Endothelial cell of umbilical vein (primary cell): ENCODE data around the gene KCNIP1. TPM values are rescaled to one million over a fixed set of nuclear protein-coding genes. Genes with fewer than 3 reads are reported as not detected.

ENCODE experiments used
- BruUV-seq: library from RNA; stranded (reverse); fragments of 400-500 nt; replicated peaks from 2 replicates; lab custom pipeline; 2021; lab: Mats Ljungman, UMichigan
- CTCF ChIA-PET: fragments of 300-600, 350-600 bp; sonication (Branson Sonifier 250); formaldehyde crosslinking; loops from one replicate; lab custom pipeline; 2021; ENCODE audit warnings: antibody characterized with exemption, inconsistent platforms; lab: Charles Lee
- POLR2A ChIA-PET: fragments of 300-600, 350-600 bp; sonication (Branson Sonifier 250); formaldehyde crosslinking; loops from one replicate; lab custom pipeline; 2021; ENCODE audit warnings: antibody characterized with exemption, inconsistent platforms; lab: Charles Lee
- DNase-seq: peaks from one replicate; pipeline ENCODE4 v3.0.0-alpha.2; 2011; ENCODE audit warnings: low read depth, low spot score
- FAIRE-seq: peaks from 2 replicates; lab custom pipeline; 2011; peaks lifted over from hg19 to GRCh38; lab: Jason Lieb, UNC
- H2AFZ ChIP-seq: 2 replicates; pipeline ENCODE4 v1.6.0; 2012; ENCODE audit warnings: low read depth, low read length, control low read depth, inconsistent platforms
- H3K27ac ChIP-seq: 2 replicates; pipeline ENCODE4 v1.5.1; 2011; ENCODE audit warnings: low read depth, mild to moderate bottlenecking, control low read depth, low read length, moderate library complexity; ENCODE audit not compliant: insufficient read depth
- H3K27me3 ChIP-seq, 2 experiments: 2 replicates each; pipeline versions ENCODE4 v1.6.0 to v1.6.1; 2011; ENCODE audit warnings: low read length in 2 of 2, mixed read lengths in 1 of 2; ENCODE audit not compliant: control insufficient read depth in 2 of 2, insufficient read depth in 2 of 2
- H3K36me3 ChIP-seq, 2 experiments: 2 replicates in 1 of 2; 3 replicates in 1 of 2; pipeline ENCODE4 v1.5.1; 2011; ENCODE audit warnings: low read length in 2 of 2, mild to moderate bottlenecking in 1 of 2, moderate library complexity in 1 of 2; ENCODE audit not compliant: control insufficient read depth in 2 of 2, insufficient read depth in 2 of 2; ENCODE audit errors: extremely low read depth in 1 of 2
- H3K4me1 ChIP-seq: 3 replicates; pipeline ENCODE4 v1.5.1; 2011; ENCODE audit warnings: mild to moderate bottlenecking, low read length; ENCODE audit not compliant: control insufficient read depth, insufficient read depth; ENCODE audit errors: extremely low read depth
- H3K4me2 ChIP-seq: 2 replicates; pipeline ENCODE4 v1.6.1; 2011; ENCODE audit warnings: low read length, control low read depth, mixed read lengths; ENCODE audit not compliant: insufficient read depth
- H3K4me3 ChIP-seq, 3 experiments: fragments of 200-600 bp in 1 of 3; sonication (generic), shearing (Covaris generic) in 1 of 3; replicated peaks in 1 of 3; 2 replicates each; pipeline ENCODE4 v1.5.1; 2011 to 2016; ENCODE audit warnings: control low read depth in 3 of 3, low read length in 3 of 3, mild to moderate bottlenecking in 2 of 3, inconsistent platforms in 1 of 3, low read depth in 1 of 3, moderate library complexity in 1 of 3; ENCODE audit not compliant: insufficient read depth in 1 of 3
- H3K79me2 ChIP-seq: 2 replicates; pipeline ENCODE4 v1.6.0; 2012; ENCODE audit warnings: low read length, inconsistent platforms; ENCODE audit not compliant: control insufficient read depth, insufficient read depth
- H3K9ac ChIP-seq: replicated peaks from 2 replicates; pipeline ENCODE3; 2011; ENCODE audit warnings: low read length, control low read depth; ENCODE audit not compliant: insufficient read depth; ENCODE audit errors: extremely low read depth
- H3K9me1 ChIP-seq: replicated peaks from 3 replicates; pipeline ENCODE4 v1.6.0; 2011; ENCODE audit warnings: mild to moderate bottlenecking, low read length; ENCODE audit not compliant: control insufficient read depth, insufficient read depth; ENCODE audit errors: extremely low read depth
- H3K9me3 ChIP-seq: replicated peaks from 2 replicates; pipeline ENCODE4 v1.5.1; 2012; ENCODE audit warnings: low read length, inconsistent platforms; ENCODE audit not compliant: control insufficient read depth, insufficient read depth
- H4K20me1 ChIP-seq: replicated peaks from 2 replicates; pipeline ENCODE3; 2011; ENCODE audit warnings: mild to moderate bottlenecking, low read length; ENCODE audit not compliant: control insufficient read depth, insufficient read depth; ENCODE audit errors: extremely low read depth
- CTCF ChIP-seq, 2 donors: IDR thresholded peaks; 1 replicate in 1 of 2; 2 replicates in 1 of 2; pipeline ENCODE4 v1.5.1; 2011; ENCODE audit warnings: low read length in 2 of 2, mild to moderate bottlenecking in 2 of 2, moderate library complexity in 2 of 2, control low read depth in 1 of 2, inconsistent platforms in 1 of 2, low read depth in 1 of 2; ENCODE audit not compliant: insufficient read depth in 1 of 2; ENCODE audit errors: extremely low read depth in 1 of 2
- GATA2 ChIP-seq: IDR thresholded peaks from 2 replicates; pipeline ENCODE4 v1.7.0; 2011; ENCODE audit warnings: low read depth, mild to moderate bottlenecking, moderate library complexity, mixed read lengths, low read length; ENCODE audit not compliant: insufficient read length, insufficient read depth
- JUN ChIP-seq: IDR thresholded peaks from 2 replicates; pipeline ENCODE4 v1.6.1; 2011; ENCODE audit warnings: borderline replicate concordance, low read depth; ENCODE audit not compliant: insufficient read length, insufficient read depth
- dilution Hi-C: fragments of 300-500 bp; cut with MboI; formaldehyde crosslinking; loops from one replicate; pipeline ENCODE4 v1.15.0; 2019; ENCODE audit warnings: low sequenced_read_pairs; ENCODE audit not compliant: extremely low pct_ligation_motif_present
- intact Hi-C: fragments of 100-400 bp; cut with micrococcal nuclease; formaldehyde crosslinking; loops from one replicate; pipeline ENCODE4 v1.10.0; 2022
- polyA plus RNA-seq, 4 experiments: library from polyadenylated mRNA; depleted of rRNA in 3 of 4; stranded (reverse) in 3 of 4; unstranded in 1 of 4; fragments of >200 nt; gene quantifications; 2 replicates each; pipeline versions ENCODE4 v1.2.1 to v1.2.3, GENCODE V29; 2011 to 2012; ENCODE audit warnings: missing spikeins in 1 of 4
- total RNA-seq: library from RNA; stranded (reverse); gene quantifications from 2 replicates; pipeline ENCODE4 v1.2.3, GENCODE V29; 2021

The KCNIP1 gene
- total and polyA plus RNA-seq, 2 donors (not counting 3 experiments of a cell fraction or from before 2014, with no cell fraction given): 0.15 TPM; not detected in 1

- DNase-seq: no peak
- dilution Hi-C loops: no loop called here
- intact Hi-C loops: no loop called here
Observed at GRCh38 chr5:170781946-170782345, 278.1 kb downstream of the KCNIP1 start.

More at GRCh38 chr5:170781946-170782345, 278.1 kb downstream of the KCNIP1 start:
- H3K79me2 ChIP-seq: no peaks in the 10 kb centered on the region
- no peaks in the 10 kb centered on the region for H3K9me3 ChIP-seq
- no peaks in the 10 kb centered on the region for H3K9me1 ChIP-seq
- POLR2A ChIA-PET: no interaction called here
- no peaks in the 10 kb centered on the region for H3K27me3 ChIP-seq
- no peak overlapping the region for H3K9ac ChIP-seq
- H3K27ac ChIP-seq: no peak overlapping the region
- no TSS peak for BruUV-seq
- H3K4me1 ChIP-seq: peaks cover 6% of the 10 kb centered on the region
- no peak for FAIRE-seq
- CTCF ChIA-PET: interaction anchor here (1.3 to 14.8 kb wide), 2 partner anchors 9 to 36 kb away, joined by 5 to 452 read pairs; no protein-coding TSS in a partner anchor
- H2AFZ ChIP-seq: no peak overlapping the region
- TF ChIP-seq JUN (no peak), GATA2 (no peak), CTCF (IDR thresholded peaks at IDR 0.05; ENCODE audit: extremely low read depth in 1 of 2, insufficient read depth in 1 of 2, low read depth in 1 of 2, low read length in 2 of 2) (no peak)
- H4K20me1 ChIP-seq: no peaks in the 10 kb centered on the region
- H3K4me2 ChIP-seq: no peak overlapping the region
- no peaks in the 10 kb centered on the region for H3K36me3 ChIP-seq
- H3K4me3 ChIP-seq: no peak overlapping the region
